B cell (primary cell): ENCODE data around the gene KCTD12. TPM values are rescaled to one million over a fixed set of nuclear protein-coding genes. Genes with fewer than 3 reads are reported as not detected.

Experiments
- ATAC-seq: fragments of 200-7000 bp; cut with Tn5 transposase; one replicate; pipeline ENCODE4 v1.10.0; 2021; ENCODE audit warnings: low read depth, mild to moderate bottlenecking, moderate number of reproducible peaks, moderate library complexity
- CTCF ChIA-PET: fragments of 350-600 bp; sonication (Branson Sonifier 250); formaldehyde crosslinking; loops from one replicate; lab custom pipeline; 2021; ENCODE audit warnings: antibody characterized with exemption, inconsistent platforms; lab: Charles Lee
- POLR2A ChIA-PET: fragments of 350-600 bp; sonication (Branson Sonifier 250); formaldehyde crosslinking; loops from one replicate; lab custom pipeline; 2021; ENCODE audit warnings: antibody characterized with exemption; lab: Charles Lee
- DNase-seq: peaks from one replicate; pipeline ENCODE4 v3.0.0; 2013
- H2AFZ ChIP-seq: 2 replicates; pipeline ENCODE4 v1.6.1; 2012; ENCODE audit warnings: mild to moderate bottlenecking, low read depth, low read length; ENCODE audit not compliant: insufficient read depth, poor library complexity, severe bottlenecking
- H3K27ac ChIP-seq, 2 donors: 1 replicate in 1 of 2; 2 replicates in 1 of 2; pipeline ENCODE4 v1.5.1; 2012 to 2013; ENCODE audit warnings: low read length in 2 of 2, mild to moderate bottlenecking in 2 of 2, moderate library complexity in 1 of 2
- H3K27me3 ChIP-seq, 4 experiments: fragments of 200-600 bp in 1 of 4; sonication (generic) in 1 of 4; replicated peaks in 1 of 4; 1 replicate in 2 of 4; 2 replicates in 2 of 4; pipeline versions ENCODE4 v1.6.1 to v1.7.0; 2013 to 2016; ENCODE audit warnings: low read length in 3 of 4, mild to moderate bottlenecking in 2 of 4, mixed read lengths in 1 of 4, moderate library complexity in 1 of 4; ENCODE audit not compliant: insufficient read depth in 4 of 4, control insufficient read depth in 3 of 4; ENCODE audit errors: control extremely low read depth in 1 of 4
- H3K36me3 ChIP-seq, 2 experiments: replicated peaks in 1 of 2; 1 replicate in 1 of 2; 2 replicates in 1 of 2; pipeline versions ENCODE4 v1.6.1 to v1.7.1; 2013; ENCODE audit warnings: low read length in 1 of 2; ENCODE audit not compliant: insufficient read depth in 2 of 2, control insufficient read depth in 1 of 2; ENCODE audit errors: control extremely low read depth in 1 of 2, extremely low read depth in 1 of 2
- H3K4me1 ChIP-seq, 2 donors: fragments of 200-600 bp in 1 of 2; sonication (generic) in 1 of 2; 1 replicate in 1 of 2; 2 replicates in 1 of 2; pipeline versions ENCODE4 v1.5.1 to v1.6.1; 2013 to 2017; ENCODE audit warnings: low read length in 2 of 2; ENCODE audit not compliant: control insufficient read depth in 2 of 2, insufficient read depth in 2 of 2
- H3K4me2 ChIP-seq: replicated peaks from 2 replicates; pipeline ENCODE3; 2012; ENCODE audit warnings: mild to moderate bottlenecking, low read depth, low read length; ENCODE audit not compliant: poor library complexity, severe bottlenecking
- H3K4me3 ChIP-seq, 5 experiments: fragments of 200-600 bp in 1 of 5; sonication (generic) in 1 of 5; 1 replicate in 3 of 5; 2 replicates in 2 of 5; pipeline versions ENCODE4 v1.5.1 to v1.7.0; 2011 to 2016; ENCODE audit warnings: low read length in 4 of 5, mild to moderate bottlenecking in 4 of 5, low read depth in 2 of 5, control low read depth in 1 of 5, moderate library complexity in 1 of 5; ENCODE audit not compliant: insufficient read depth in 1 of 5; ENCODE audit errors: control extremely low read depth in 1 of 5, extremely low read depth in 1 of 5
- H3K79me2 ChIP-seq: fragments of 200-600 bp; sonication (generic); one replicate; pipeline ENCODE4 v1.6.0; 2016; ENCODE audit warnings: low read length; ENCODE audit not compliant: control insufficient read depth, insufficient read depth
- H3K9ac ChIP-seq: fragments of 200-600 bp; sonication (generic); 2 replicates; pipeline ENCODE4 v1.6.1; 2017; ENCODE audit warnings: mild to moderate bottlenecking, low read length, moderate library complexity
- H3K9me3 ChIP-seq, 3 donors: one replicate each; pipeline versions ENCODE4 v1.6.1 to v1.7.1; 2013; ENCODE audit warnings: low read length in 2 of 3; ENCODE audit not compliant: control insufficient read depth in 2 of 3, insufficient read depth in 1 of 3; ENCODE audit errors: control extremely low read depth in 1 of 3
- H4K20me1 ChIP-seq: 2 replicates; pipeline ENCODE4 v1.6.0; 2012; ENCODE audit warnings: mild to moderate bottlenecking, low read length; ENCODE audit not compliant: insufficient read depth, control insufficient read depth, poor library complexity, severe bottlenecking
- H3K27ac Mint-ChIP-seq: one replicate; pipeline ENCODE4 v1.8.0; 2021; ENCODE audit warnings: mixed read lengths
- H3K27me3 Mint-ChIP-seq: one replicate; pipeline ENCODE4 v1.8.0; 2021; ENCODE audit warnings: mixed read lengths
- H3K4me1 Mint-ChIP-seq: one replicate; pipeline ENCODE4 v1.8.0; 2021; ENCODE audit warnings: mixed read lengths
- H3K4me3 Mint-ChIP-seq: one replicate; pipeline ENCODE4 v1.8.0; 2021; ENCODE audit warnings: mixed read lengths
- H3K9me3 Mint-ChIP-seq: one replicate; pipeline ENCODE4 v1.8.0; 2022; ENCODE audit warnings: mixed read lengths; ENCODE audit not compliant: insufficient read depth
- EZH2 ChIP-seq: IDR thresholded peaks from 2 replicates; pipeline ENCODE4 v1.6.1; 2012; ENCODE audit warnings: borderline replicate concordance, low read depth, mild to moderate bottlenecking, moderate library complexity, low read length; ENCODE audit not compliant: insufficient read depth, poor library complexity, severe bottlenecking
- WGBS: methylation state at CpG from one replicate; pipeline ENCODE4 v1.1.5; 2013; ENCODE audit warnings: missing lambda C conversion rate; ENCODE audit not compliant: insufficient coverage; 5-methylcytosine and 5-hydroxymethylcytosine counted together
- intact Hi-C: fragments of 100-400 bp; cut with micrococcal nuclease; formaldehyde crosslinking; loops from one replicate; pipeline ENCODE4 v1.10.0; 2022
- polyA plus RNA-seq: library from polyadenylated mRNA; depleted of rRNA; stranded (reverse); fragments of >200 nt; gene quantifications from 2 replicates; pipeline ENCODE4 v1.2.3, GENCODE V29; 2012
- total RNA-seq, 2 donors: library from RNA; stranded (reverse); fragments of 120-200 nt in 1 of 2; gene quantifications; 1 replicate in 1 of 2; 2 replicates in 1 of 2; pipeline versions ENCODE4 v1.2.3 to v1.2.4, GENCODE V29; 2013 to 2022
- TF ChIP-seq, protein P1 (sequence below): fragments of 200-600 bp; IDR thresholded peaks from one replicate; pipeline ENCODE4 v1.8.0; 2022; ENCODE audit warnings: antibody characterized with exemption, mild to moderate bottlenecking

Gene KCTD12
- total and polyA plus RNA-seq, 2 donors (not counting 1 experiment from before 2014, with no cell fraction given): 1.8 to 6.2 TPM

DNA sequence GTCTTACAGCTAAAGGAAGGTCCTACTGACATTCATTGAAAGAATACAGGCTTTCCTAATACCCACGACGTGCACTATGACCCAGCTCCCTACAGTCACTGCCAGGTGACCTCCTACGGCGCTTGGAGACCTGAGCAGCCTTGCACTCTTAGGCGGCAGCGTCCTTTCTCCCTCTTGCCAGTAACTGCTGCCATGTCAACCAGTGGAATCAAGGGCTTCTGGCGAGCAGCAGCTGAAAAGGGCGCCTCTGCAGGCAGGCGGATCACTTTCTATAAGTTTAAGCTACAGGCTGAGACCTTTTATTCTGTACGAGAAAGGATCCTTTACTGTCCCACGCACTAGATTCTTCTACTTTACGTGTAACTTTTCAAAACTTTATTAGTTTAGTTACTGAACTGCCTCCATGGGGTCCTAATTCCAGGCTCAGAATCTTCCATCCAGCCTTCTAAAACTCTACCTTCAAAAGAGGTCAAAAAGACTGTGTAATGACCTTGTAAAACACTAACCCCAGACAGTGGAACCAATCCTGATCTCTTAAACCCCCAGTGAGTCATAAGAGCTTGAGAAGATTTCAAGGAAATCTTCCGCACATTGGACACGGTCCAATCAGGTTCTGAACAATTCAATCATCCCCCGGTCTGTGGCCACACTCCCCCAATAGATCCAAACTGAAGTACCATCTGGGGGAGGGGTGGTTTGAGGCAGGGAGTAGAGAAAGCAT, 1.9 kb downstream of the KCTD12 start:
- no peaks in the 10 kb centered on the region for H3K36me3 ChIP-seq
- peak overlapping the region; percentile 90 for H3K4me2 ChIP-seq
- peaks cover 36% of the 10 kb centered on the region for H3K4me1 Mint-ChIP-seq
- H3K27me3 Mint-ChIP-seq: peaks cover 3% of the 10 kb centered on the region
- H3K27ac ChIP-seq: no peak overlapping the region
- WGBS: 72% methylated on average over 9 of the region's 15 CpGs
- TF ChIP-seq, protein P1, sequence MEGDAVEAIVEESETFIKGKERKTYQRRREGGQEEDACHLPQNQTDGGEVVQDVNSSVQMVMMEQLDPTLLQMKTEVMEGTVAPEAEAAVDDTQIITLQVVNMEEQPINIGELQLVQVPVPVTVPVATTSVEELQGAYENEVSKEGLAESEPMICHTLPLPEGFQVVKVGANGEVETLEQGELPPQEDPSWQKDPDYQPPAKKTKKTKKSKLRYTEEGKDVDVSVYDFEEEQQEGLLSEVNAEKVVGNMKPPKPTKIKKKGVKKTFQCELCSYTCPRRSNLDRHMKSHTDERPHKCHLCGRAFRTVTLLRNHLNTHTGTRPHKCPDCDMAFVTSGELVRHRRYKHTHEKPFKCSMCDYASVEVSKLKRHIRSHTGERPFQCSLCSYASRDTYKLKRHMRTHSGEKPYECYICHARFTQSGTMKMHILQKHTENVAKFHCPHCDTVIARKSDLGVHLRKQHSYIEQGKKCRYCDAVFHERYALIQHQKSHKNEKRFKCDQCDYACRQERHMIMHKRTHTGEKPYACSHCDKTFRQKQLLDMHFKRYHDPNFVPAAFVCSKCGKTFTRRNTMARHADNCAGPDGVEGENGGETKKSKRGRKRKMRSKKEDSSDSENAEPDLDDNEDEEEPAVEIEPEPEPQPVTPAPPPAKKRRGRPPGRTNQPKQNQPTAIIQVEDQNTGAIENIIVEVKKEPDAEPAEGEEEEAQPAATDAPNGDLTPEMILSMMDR: peak; percentile 9
- no peak for TF ChIP-seq EZH2
- no peaks in the 10 kb centered on the region for H3K9me3 Mint-ChIP-seq
- H3K9ac ChIP-seq: peak overlapping the region; percentile 74
- peak overlapping the region; percentile 96 for H3K4me3 Mint-ChIP-seq
- H3K4me1 ChIP-seq: peaks cover 13 to 30% of the 10 kb centered on the region in 2 donors
- peak overlapping the region; percentile 21 to 67 (median 64) for H3K4me3 ChIP-seq
- H4K20me1 ChIP-seq: no peaks in the 10 kb centered on the region
- ChIA-PET CTCF (interaction anchor here (0.8 to 3.7 kb wide), 8 partner anchors 10 to 1188 kb away, joined by 3 to 26 read pairs (median 8); no protein-coding TSS in a partner anchor), POLR2A (no interaction called here)
- DNase-seq (peak; percentile 26), ATAC-seq (no peak)
- H3K79me2 ChIP-seq: no peaks in the 10 kb centered on the region
- intact Hi-C loops: loop anchor here (2.0 to 10.0 kb wide), 2 partner anchors 108 to 440 kb away; partner anchors contain the start of genes CLN5 and MYCBP2
- no peaks in the 10 kb centered on the region for H3K9me3 ChIP-seq
- peak overlapping the region; percentile 76 for H3K27ac Mint-ChIP-seq
- peaks cover 0 to 3% (median 0%) of the 10 kb centered on the region in 4 experiments for H3K27me3 ChIP-seq
- peak overlapping the region; percentile 80 for H2AFZ ChIP-seq

DNA sequence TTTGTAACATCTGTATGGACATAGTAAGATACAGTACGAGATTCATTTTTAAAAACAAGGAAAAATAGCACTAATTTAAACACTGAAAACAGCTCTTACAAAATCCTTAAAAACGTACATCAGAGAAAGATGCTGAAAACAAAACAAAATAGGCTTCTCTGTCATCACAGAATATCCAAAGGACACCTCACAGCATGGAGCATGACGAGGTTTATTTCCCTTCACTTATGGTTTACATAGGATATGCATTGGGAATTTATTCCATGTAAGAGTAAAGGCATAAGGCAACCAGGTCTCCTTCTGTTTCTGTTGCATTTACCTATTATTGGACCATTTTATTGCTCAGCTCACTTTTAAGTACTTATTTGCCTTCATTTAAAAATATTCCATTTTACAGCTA, 3.0 kb downstream of the KCTD12 start:
- Mint-ChIP-seq H3K4me1 (peaks cover 41% of the 10 kb centered on the region), H3K9me3 (no peaks in the 10 kb centered on the region), H3K27ac (no peak overlapping the region), H3K4me3 (no peak overlapping the region), H3K27me3 (peaks cover 3% of the 10 kb centered on the region)
- Histone ChIP-seq H3K27ac (no peak overlapping the region), H2AFZ (no peak overlapping the region), H3K9me3 (no peaks in the 10 kb centered on the region), H3K4me1 (peaks cover 18 to 31% of the 10 kb centered on the region in 2 donors), H3K4me3 (no peak overlapping the region), H4K20me1 (no peaks in the 10 kb centered on the region), H3K79me2 (no peaks in the 10 kb centered on the region), H3K36me3 (no peaks in the 10 kb centered on the region), H3K27me3 (peaks cover 0 to 3% (median 0%) of the 10 kb centered on the region in 4 experiments), H3K4me2 (no peak overlapping the region), H3K9ac (no peak overlapping the region)
- intact Hi-C loops: loop anchor here (10.0 kb wide), 1 partner anchor 442 kb away; the partner anchor contains the start of gene MYCBP2
- POLR2A ChIA-PET: no interaction called here
- no CpG with 5 or more reads among the region's 3 CpGs for WGBS
- ATAC-seq (no peak), DNase-seq (no peak)
- TF ChIP-seq, protein P1: no peak
- no peak for TF ChIP-seq EZH2
- CTCF ChIA-PET: no interaction called here
